ENCODE measurements around the gene DSCAML1.

DNA sequence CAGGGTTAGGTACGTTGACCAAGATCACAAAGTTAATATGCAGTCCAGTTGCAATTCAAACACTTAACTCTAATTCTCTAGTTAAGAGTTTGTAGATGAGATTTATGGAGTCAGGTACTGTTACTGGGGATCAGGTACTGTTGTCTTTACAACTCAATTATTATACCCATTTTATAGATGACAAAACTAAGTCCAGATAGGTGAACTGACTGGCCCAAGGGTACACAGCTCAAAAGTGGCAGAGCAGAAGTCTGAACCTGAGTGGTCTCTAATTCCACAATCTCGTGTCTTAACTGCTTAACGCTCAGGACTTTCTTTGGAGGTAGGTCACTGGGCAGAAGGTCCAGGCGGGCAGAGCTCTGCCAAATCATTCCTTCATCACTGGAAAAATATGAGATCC lies 77.5 kb downstream of the DSCAML1 start:
- TF ChIP-seq, protein P1, sequence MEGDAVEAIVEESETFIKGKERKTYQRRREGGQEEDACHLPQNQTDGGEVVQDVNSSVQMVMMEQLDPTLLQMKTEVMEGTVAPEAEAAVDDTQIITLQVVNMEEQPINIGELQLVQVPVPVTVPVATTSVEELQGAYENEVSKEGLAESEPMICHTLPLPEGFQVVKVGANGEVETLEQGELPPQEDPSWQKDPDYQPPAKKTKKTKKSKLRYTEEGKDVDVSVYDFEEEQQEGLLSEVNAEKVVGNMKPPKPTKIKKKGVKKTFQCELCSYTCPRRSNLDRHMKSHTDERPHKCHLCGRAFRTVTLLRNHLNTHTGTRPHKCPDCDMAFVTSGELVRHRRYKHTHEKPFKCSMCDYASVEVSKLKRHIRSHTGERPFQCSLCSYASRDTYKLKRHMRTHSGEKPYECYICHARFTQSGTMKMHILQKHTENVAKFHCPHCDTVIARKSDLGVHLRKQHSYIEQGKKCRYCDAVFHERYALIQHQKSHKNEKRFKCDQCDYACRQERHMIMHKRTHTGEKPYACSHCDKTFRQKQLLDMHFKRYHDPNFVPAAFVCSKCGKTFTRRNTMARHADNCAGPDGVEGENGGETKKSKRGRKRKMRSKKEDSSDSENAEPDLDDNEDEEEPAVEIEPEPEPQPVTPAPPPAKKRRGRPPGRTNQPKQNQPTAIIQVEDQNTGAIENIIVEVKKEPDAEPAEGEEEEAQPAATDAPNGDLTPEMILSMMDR (IDR thresholded peaks at IDR 0.05) = no peak
- TF ChIP-seq POLR2AphosphoS5 (IDR thresholded peaks at IDR 0.05) = no peak

Data from upper lobe of left lung (tissue), 4 donors.